ENCODE data around the gene EPM2AIP1. TPM values are rescaled to one million over a fixed set of nuclear protein-coding genes. Genes with fewer than 3 reads are reported as not detected.

The EPM2AIP1 gene
- polyA plus RNA-seq, 1 of the 3 experiments (the other 2 are of a cell fraction), result 4.7 TPM

- Histone ChIP-seq H3K9me2 (no peaks in the 10 kb centered on the region), H3K4me3 (ENCODE audit: low read depth in 2 of 2, low read length in 1 of 2) (no peak overlapping the region), H3K27ac (ENCODE audit: low read depth in 2 of 2, low read length in 1 of 2) (no peak overlapping the region), H3K4me1 (ENCODE audit: control insufficient read depth in 1 of 2, insufficient read depth in 2 of 2, low read depth in 1 of 2, low read length in 1 of 2) (no peaks in the 10 kb centered on the region), H3F3A (replicated peaks; ENCODE audit: insufficient read depth) (no peaks in the 10 kb centered on the region), H4K20me1 (ENCODE audit: insufficient read depth) (no peaks in the 10 kb centered on the region), H3K9ac (no peak overlapping the region), H3K4me2 (no peak overlapping the region), H3K27me3 (ENCODE audit: insufficient read depth) (no peaks in the 10 kb centered on the region), H3K79me2 (ENCODE audit: insufficient read depth) (no peaks in the 10 kb centered on the region), H3K36me3 (replicated peaks in 1 of 2; ENCODE audit: control insufficient read depth in 1 of 2, insufficient read depth in 2 of 2, low read length in 1 of 2) (peaks cover 62 to 84% of the 10 kb centered on the region in 2 experiments), H2AFZ (ENCODE audit: low read depth) (no peak overlapping the region), H3K9me3 (no peaks in the 10 kb centered on the region)
- ChIA-PET POLR2A (no interaction called here), CTCF (interaction anchor here (1.4 kb wide), 1 partner anchor 74 kb away, joined by 3 read pairs; no protein-coding TSS in a partner anchor)
- peak; percentile 12 for DNase-seq
- TF ChIP-seq CTCF (IDR thresholded peaks at IDR 0.05) (peak; percentile 58), ZBTB33 (IDR thresholded peaks at IDR 0.05; ENCODE audit: borderline replicate concordance, low read depth) (no peak), RFX5 (IDR thresholded peaks at IDR 0.05; ENCODE audit: low read length) (no peak), JUND (IDR thresholded peaks at IDR 0.05) (no peak), TAF1 (IDR thresholded peaks at IDR 0.05; ENCODE audit: borderline replicate concordance, low read depth, low read length) (no peak), FOXM1 (IDR thresholded peaks at IDR 0.05; ENCODE audit: low read depth) (no peak), RAD21 (IDR thresholded peaks at IDR 0.05; ENCODE audit: low read length) (peak; percentile 34; the same call in 1 of the 2 replicates), SMC3 (IDR thresholded peaks at IDR 0.05; ENCODE audit: low read depth, low read length) (peak; percentile 24; the same call in 1 of the 2 replicates)
- WGBS (ENCODE audit: low lambda C conversion rate), result 91% methylated on average over 2 of the region's 2 CpGs
Observed at GRCh38 chr3:37024092-37024491, 31.2 kb upstream of the EPM2AIP1 start.

GRCh38 chr3:37017683-37018082 lies 24.8 kb upstream of the EPM2AIP1 start:
- no peak overlapping the region for H2AFZ ChIP-seq (ENCODE audit: low read depth)
- no peaks in the 10 kb centered on the region for H3K9me3 ChIP-seq
- no peaks in the 10 kb centered on the region for H3K27me3 ChIP-seq (ENCODE audit: insufficient read depth)
- CTCF ChIA-PET, result no interaction called here
- H3K4me3 ChIP-seq (ENCODE audit: low read depth in 2 of 2, low read length in 1 of 2), result no peak overlapping the region
- no peaks in the 10 kb centered on the region for H3K4me1 ChIP-seq (ENCODE audit: control insufficient read depth in 1 of 2, insufficient read depth in 2 of 2, low read depth in 1 of 2, low read length in 1 of 2)
- no peaks in the 10 kb centered on the region for H3K9me2 ChIP-seq
- H3K36me3 ChIP-seq (replicated peaks in 1 of 2; ENCODE audit: control insufficient read depth in 1 of 2, insufficient read depth in 2 of 2, low read length in 1 of 2), result peaks cover 51 to 77% of the 10 kb centered on the region in 2 experiments
- WGBS (ENCODE audit: low lambda C conversion rate), result 96% methylated on average over 3 of the region's 3 CpGs
- DNase-seq, result no peak
- POLR2A ChIA-PET, result no interaction called here
- H3K79me2 ChIP-seq (ENCODE audit: insufficient read depth), result no peaks in the 10 kb centered on the region
- H3K4me2 ChIP-seq, result no peak overlapping the region
- no peak for TF ChIP-seq FOXJ3 (CRISPR knock-in tag; IDR thresholded peaks at IDR 0.05)
- no peak for TF ChIP-seq RFX5 (IDR thresholded peaks at IDR 0.05; ENCODE audit: low read length)
- no peak for TF ChIP-seq GABPA (IDR thresholded peaks at IDR 0.05; ENCODE audit: low read depth)
- no peak for TF ChIP-seq NRF1 (IDR thresholded peaks at IDR 0.05; ENCODE audit: low read depth, low read length)
- TF ChIP-seq TEAD4 (IDR thresholded peaks at IDR 0.05; ENCODE audit: borderline replicate concordance, insufficient read depth), result no peak
- no peak for TF ChIP-seq SMC3 (IDR thresholded peaks at IDR 0.05; ENCODE audit: low read depth, low read length)
- TF ChIP-seq USF2 (IDR thresholded peaks at IDR 0.05; ENCODE audit: borderline replicate concordance, low read depth, low read length), result no peak
- TF ChIP-seq SIN3A (IDR thresholded peaks at IDR 0.05; ENCODE audit: borderline replicate concordance, low read depth, low read length), result no peak
- TF ChIP-seq TAF1 (IDR thresholded peaks at IDR 0.05; ENCODE audit: borderline replicate concordance, low read depth, low read length), result no peak
- TF ChIP-seq RXRA (IDR thresholded peaks at IDR 0.05; ENCODE audit: borderline replicate concordance, low read depth), result no peak
- no peak for TF ChIP-seq JUND (IDR thresholded peaks at IDR 0.05)
- no peak for TF ChIP-seq IRF3 (IDR thresholded peaks at IDR 0.05; ENCODE audit: low read depth, low read length)
- TF ChIP-seq PBX3 (IDR thresholded peaks at IDR 0.05), result no peak
- no peak for TF ChIP-seq RCOR1 (IDR thresholded peaks at IDR 0.05; ENCODE audit: low read length)
- TF ChIP-seq RAD21 (IDR thresholded peaks at IDR 0.05; ENCODE audit: low read length), result no peak
- H3F3A ChIP-seq (replicated peaks; ENCODE audit: insufficient read depth), result peaks cover 4% of the 10 kb centered on the region
- no peak overlapping the region for H3K9ac ChIP-seq
- no peak overlapping the region for H3K27ac ChIP-seq (ENCODE audit: low read depth in 2 of 2, low read length in 1 of 2)
- no peaks in the 10 kb centered on the region for H4K20me1 ChIP-seq (ENCODE audit: insufficient read depth)

All from SK-N-SH (cell line).